ENCODE results near the gene FYTTD1. TPM values are rescaled to one million over a fixed set of nuclear protein-coding genes. Genes with fewer than 3 reads are reported as not detected.

The FYTTD1 gene
- total RNA-seq, 1 donor from 2014 or later, result 53.2 TPM

- Mint-ChIP-seq H3K36me3 (ENCODE audit: low read depth) (peaks cover 5% of the 10 kb centered on the region), H3K4me1 (peaks cover 22% of the 10 kb centered on the region), H3K27me3 (no peaks in the 10 kb centered on the region), H3K9me3 (no peaks in the 10 kb centered on the region), H3K4me3 (peak overlapping the region; percentile 92), H3K27ac (peak overlapping the region; percentile 97)
- intact Hi-C loops (cut with micrococcal nuclease), result loop anchor here (5.0 kb wide), 3 partner anchors 57 to 233 kb away; partner anchors contain the start of gene BDH1
- no peak for DNase-seq
Measured at GRCh38 chr3:197790033-197790432, 40.4 kb downstream of the FYTTD1 start.

GRCh38 chr3:197791113-197791891 lies 41.6 kb downstream of the FYTTD1 start, which contains the start of gene LRCH3:
TSS of gene LRCH3 (plus strand) at chr3:197791254. CDS start at chr3:197791279, 25 bp downstream.
- DNase-seq, result peak; percentile 96
- intact Hi-C loops (cut with micrococcal nuclease), result loop anchor here (5.0 kb wide), 3 partner anchors 56 to 234 kb away; partner anchors contain the start of gene BDH1
- peaks cover 5% of the 10 kb centered on the region for H3K36me3 Mint-ChIP-seq (ENCODE audit: low read depth)
- peaks cover 29% of the 10 kb centered on the region for H3K4me1 Mint-ChIP-seq
- peak within 1 kb of the TSS; percentile 92 for H3K4me3 Mint-ChIP-seq
- no peaks in the 10 kb centered on the region for H3K27me3 Mint-ChIP-seq
- peak within 1 kb of the TSS; percentile 97 for H3K27ac Mint-ChIP-seq
- H3K9me3 Mint-ChIP-seq, result no peaks in the 10 kb centered on the region

- intact Hi-C loops (cut with micrococcal nuclease), result loop anchor here (2.0 to 5.0 kb wide), 4 partner anchors 55 to 235 kb away; partner anchors contain the start of gene BDH1
- peak overlapping the region; percentile 91 for H3K27ac Mint-ChIP-seq
Measured at GRCh38 chr3:197791892-197792647, 42.4 kb downstream of the FYTTD1 start.

GRCh38 chr3:197793247-197793646 lies 43.6 kb downstream of the FYTTD1 start:
- H3K36me3 Mint-ChIP-seq (ENCODE audit: low read depth), result peaks cover 5% of the 10 kb centered on the region
- H3K9me3 Mint-ChIP-seq, result no peaks in the 10 kb centered on the region
- peaks cover 35% of the 10 kb centered on the region for H3K4me1 Mint-ChIP-seq
- peak overlapping the region; percentile 37 for H3K27ac Mint-ChIP-seq
- H3K4me3 Mint-ChIP-seq, result peak overlapping the region; percentile 73
- no peaks in the 10 kb centered on the region for H3K27me3 Mint-ChIP-seq
- intact Hi-C loops (cut with micrococcal nuclease), result loop anchor here (1.0 to 5.0 kb wide), 6 partner anchors 9 to 236 kb away; partner anchors contain the start of gene BDH1
- peak; percentile 59 for DNase-seq

More at GRCh38 chr3:197791892-197792647, 42.4 kb downstream of the FYTTD1 start:
- peaks cover 33% of the 10 kb centered on the region for H3K4me1 Mint-ChIP-seq
- peaks cover 5% of the 10 kb centered on the region for H3K36me3 Mint-ChIP-seq (ENCODE audit: low read depth)
- DNase-seq, result peak; percentile 75
- no peaks in the 10 kb centered on the region for H3K27me3 Mint-ChIP-seq
- no peaks in the 10 kb centered on the region for H3K9me3 Mint-ChIP-seq
- peak overlapping the region; percentile 92 for H3K4me3 Mint-ChIP-seq

- DNase-seq, result no peak
- Mint-ChIP-seq H3K36me3 (ENCODE audit: low read depth) (peaks cover 5% of the 10 kb centered on the region), H3K27me3 (no peaks in the 10 kb centered on the region), H3K27ac (no peak overlapping the region), H3K4me3 (no peak overlapping the region), H3K9me3 (no peaks in the 10 kb centered on the region), H3K4me1 (peaks cover 35% of the 10 kb centered on the region)
- intact Hi-C loops (cut with micrococcal nuclease), result loop anchor here (5.0 kb wide), 3 partner anchors 53 to 237 kb away; partner anchors contain the start of gene BDH1
Measured at GRCh38 chr3:197794115-197794514, 44.4 kb downstream of the FYTTD1 start.

GRCh38 chr3:197795200-197795599 lies 45.5 kb downstream of the FYTTD1 start:
- Mint-ChIP-seq H3K27me3 (no peaks in the 10 kb centered on the region), H3K9me3 (no peaks in the 10 kb centered on the region), H3K36me3 (ENCODE audit: low read depth) (peaks cover 5% of the 10 kb centered on the region), H3K4me1 (peaks cover 35% of the 10 kb centered on the region), H3K4me3 (no peak overlapping the region), H3K27ac (no peak overlapping the region)
- DNase-seq, result no peak
- intact Hi-C loops (cut with micrococcal nuclease), result no loop called here

- Mint-ChIP-seq H3K4me1 (peaks cover 36% of the 10 kb centered on the region), H3K36me3 (ENCODE audit: low read depth) (peaks cover 4% of the 10 kb centered on the region), H3K27ac (no peak overlapping the region), H3K4me3 (no peak overlapping the region), H3K9me3 (no peaks in the 10 kb centered on the region), H3K27me3 (no peaks in the 10 kb centered on the region)
- intact Hi-C loops (cut with micrococcal nuclease), result no loop called here
- DNase-seq, result no peak
Measured at GRCh38 chr3:197796087-197796486, 46.4 kb downstream of the FYTTD1 start.

- no peak for DNase-seq
- Mint-ChIP-seq H3K4me1 (peaks cover 46% of the 10 kb centered on the region), H3K9me3 (no peaks in the 10 kb centered on the region), H3K27ac (no peak overlapping the region), H3K36me3 (ENCODE audit: low read depth) (peaks cover 1% of the 10 kb centered on the region), H3K27me3 (no peaks in the 10 kb centered on the region), H3K4me3 (no peak overlapping the region)
- intact Hi-C loops (cut with micrococcal nuclease), result no loop called here
Measured at GRCh38 chr3:197798863-197799262, 49.2 kb downstream of the FYTTD1 start.

- peak overlapping the region; percentile 34 for H3K27ac Mint-ChIP-seq
- no peaks in the 10 kb centered on the region for H3K9me3 Mint-ChIP-seq
- peaks cover 5% of the 10 kb centered on the region for H3K36me3 Mint-ChIP-seq (ENCODE audit: low read depth)
- H3K4me3 Mint-ChIP-seq, result no peak overlapping the region
- intact Hi-C loops (cut with micrococcal nuclease), result loop anchor here (5.0 kb wide), 1 partner anchor 63 kb away; the partner anchor contains the start of gene RUBCN
- H3K4me1 Mint-ChIP-seq, result peaks cover 43% of the 10 kb centered on the region
- DNase-seq, result no peak
- H3K27me3 Mint-ChIP-seq, result no peaks in the 10 kb centered on the region
Measured at GRCh38 chr3:197800379-197800778, 50.7 kb downstream of the FYTTD1 start.

GRCh38 chr3:197801891-197802778 lies 52.5 kb downstream of the FYTTD1 start:
- intact Hi-C loops (cut with micrococcal nuclease), result loop anchor here (1.0 to 5.0 kb wide), 3 partner anchors 9 to 65 kb away; partner anchors contain the start of gene RUBCN
- no peaks in the 10 kb centered on the region for H3K27me3 Mint-ChIP-seq
- peak overlapping the region; percentile 34 for H3K27ac Mint-ChIP-seq
- H3K4me1 Mint-ChIP-seq, result peaks cover 33% of the 10 kb centered on the region
- H3K4me3 Mint-ChIP-seq, result peak overlapping the region; percentile 18
- no peaks in the 10 kb centered on the region for H3K9me3 Mint-ChIP-seq
- H3K36me3 Mint-ChIP-seq (ENCODE audit: low read depth), result peaks cover 7% of the 10 kb centered on the region
- peak; percentile 74 for DNase-seq

GRCh38 chr3:197802779-197803459 lies 53.2 kb downstream of the FYTTD1 start:
- Mint-ChIP-seq H3K27ac (peak overlapping the region; percentile 34), H3K9me3 (no peaks in the 10 kb centered on the region), H3K27me3 (no peaks in the 10 kb centered on the region), H3K36me3 (ENCODE audit: low read depth) (peaks cover 10% of the 10 kb centered on the region), H3K4me1 (peaks cover 35% of the 10 kb centered on the region), H3K4me3 (no peak overlapping the region)
- intact Hi-C loops (cut with micrococcal nuclease), result loop anchor here (1.0 to 5.0 kb wide), 3 partner anchors 10 to 66 kb away; partner anchors contain the start of gene RUBCN
- no peak for DNase-seq

- peaks cover 10% of the 10 kb centered on the region for H3K36me3 Mint-ChIP-seq (ENCODE audit: low read depth)
- intact Hi-C loops (cut with micrococcal nuclease), result loop anchor here (5.0 kb wide), 1 partner anchor 67 kb away; the partner anchor contains the start of gene RUBCN
- H3K27me3 Mint-ChIP-seq, result no peaks in the 10 kb centered on the region
- H3K4me3 Mint-ChIP-seq, result no peak overlapping the region
- H3K27ac Mint-ChIP-seq, result no peak overlapping the region
- peaks cover 42% of the 10 kb centered on the region for H3K4me1 Mint-ChIP-seq
- no peaks in the 10 kb centered on the region for H3K9me3 Mint-ChIP-seq
- DNase-seq, result no peak
Measured at GRCh38 chr3:197804511-197804910, 54.8 kb downstream of the FYTTD1 start.

Measured in activated CD4-positive, alpha-beta T cell treated with anti-CD3 and anti-CD28 coated beads, Interleukin-2, amount 10 ng/mL, durations not matched to agents 24 days and 14 days (primary cell).